Suprapubic skin (tissue), 3 donors: ENCODE results near the gene MYCBP2.

Experiments
- CTCF ChIP-seq, 2 donors: fragments of 200-600 bp in 1 of 2; fragments of 450-650 bp in 1 of 2; sonication (generic) in 1 of 2; IDR thresholded peaks; one replicate each; pipeline ENCODE4 v1.5.1; 2016 to 2019; ENCODE audit warnings: antibody characterized with exemption in 2 of 2, mild to moderate bottlenecking in 1 of 2, moderate library complexity in 1 of 2
- POLR2A ChIP-seq, 2 donors: fragments of 450-650 bp; IDR thresholded peaks; one replicate each; pipeline ENCODE4 v1.6.1; 2017; ENCODE audit warnings: antibody characterized with exemption in 2 of 2, mild to moderate bottlenecking in 2 of 2, moderate library complexity in 2 of 2

- TF ChIP-seq CTCF (IDR thresholded peaks at IDR 0.05) (no peak), POLR2A (IDR thresholded peaks at IDR 0.05) (no peak)
Observed at GRCh38 chr13:77040835-77041234, 286.1 kb downstream of the MYCBP2 start.
